BLaER1 treated with 17β-estradiol and CSF1 and Interleukin-3, amounts not matched to agents 10 nM and 100 nM (cell line): Measurements from ENCODE around the gene TUFT1.

Source experiments
- H3K27ac ChIP-seq, 11 experiments: shearing (Covaris generic); formaldehyde crosslinking; 2 replicates each; pipeline ENCODE4 v1.8.1; 2022
- H3K27me3 ChIP-seq, 11 experiments: shearing (Covaris generic); formaldehyde crosslinking; 2 replicates each; pipeline ENCODE4 v1.8.1; 2022
- H3K36me3 ChIP-seq, 11 experiments: shearing (Covaris generic); formaldehyde crosslinking; 2 replicates each; pipeline ENCODE4 v1.8.1; 2022
- H3K4me1 ChIP-seq, 10 experiments: shearing (Covaris generic); formaldehyde crosslinking; 2 replicates each; pipeline ENCODE4 v1.8.1; 2022
- H3K4me2 ChIP-seq, 11 experiments: shearing (Covaris generic); formaldehyde crosslinking; 2 replicates each; pipeline ENCODE4 v1.8.1; 2022
- H3K4me3 ChIP-seq, 10 experiments: shearing (Covaris generic); formaldehyde crosslinking; 2 replicates each; pipeline ENCODE4 v1.8.1; 2022
- H3K9ac ChIP-seq, 11 experiments: shearing (Covaris generic); formaldehyde crosslinking; 2 replicates each; pipeline ENCODE4 v1.8.1; 2022
- H3K9me3 ChIP-seq, 11 experiments: shearing (Covaris generic); formaldehyde crosslinking; replicated peaks in 1 of 11; 2 replicates each; pipeline ENCODE4 v1.8.1; 2022
- H4K20me1 ChIP-seq, 11 experiments: shearing (Covaris generic); formaldehyde crosslinking; 2 replicates each; pipeline ENCODE4 v1.8.1; 2022
- Cebpa-rat ChIP-seq, 11 experiments: shearing (Covaris generic); IDR thresholded peaks; 2 replicates each; pipeline ENCODE4 v1.8.1; 2022

Gene TUFT1

GRCh38 chr1:151578941-151579340, 38.8 kb downstream of the TUFT1 start:
- Histone ChIP-seq H3K4me2 (no peak overlapping the region), H3K27me3 (no peaks in the 10 kb centered on the region), H3K9me3 (no peaks in the 10 kb centered on the region), H4K20me1 (no peaks in the 10 kb centered on the region), H3K4me1 (peaks cover 0 to 17% (median 7%) of the 10 kb centered on the region in 10 experiments; a peak in 9 of 20 replicates), H3K9ac (no peak overlapping the region), H3K36me3 (no peaks in the 10 kb centered on the region; a peak in 1 of 22 replicates), H3K4me3 (no peak overlapping the region), H3K27ac (no peak overlapping the region)
- TF ChIP-seq Cebpa-rat (IDR thresholded peaks at IDR 0.05): no peak

DNA sequence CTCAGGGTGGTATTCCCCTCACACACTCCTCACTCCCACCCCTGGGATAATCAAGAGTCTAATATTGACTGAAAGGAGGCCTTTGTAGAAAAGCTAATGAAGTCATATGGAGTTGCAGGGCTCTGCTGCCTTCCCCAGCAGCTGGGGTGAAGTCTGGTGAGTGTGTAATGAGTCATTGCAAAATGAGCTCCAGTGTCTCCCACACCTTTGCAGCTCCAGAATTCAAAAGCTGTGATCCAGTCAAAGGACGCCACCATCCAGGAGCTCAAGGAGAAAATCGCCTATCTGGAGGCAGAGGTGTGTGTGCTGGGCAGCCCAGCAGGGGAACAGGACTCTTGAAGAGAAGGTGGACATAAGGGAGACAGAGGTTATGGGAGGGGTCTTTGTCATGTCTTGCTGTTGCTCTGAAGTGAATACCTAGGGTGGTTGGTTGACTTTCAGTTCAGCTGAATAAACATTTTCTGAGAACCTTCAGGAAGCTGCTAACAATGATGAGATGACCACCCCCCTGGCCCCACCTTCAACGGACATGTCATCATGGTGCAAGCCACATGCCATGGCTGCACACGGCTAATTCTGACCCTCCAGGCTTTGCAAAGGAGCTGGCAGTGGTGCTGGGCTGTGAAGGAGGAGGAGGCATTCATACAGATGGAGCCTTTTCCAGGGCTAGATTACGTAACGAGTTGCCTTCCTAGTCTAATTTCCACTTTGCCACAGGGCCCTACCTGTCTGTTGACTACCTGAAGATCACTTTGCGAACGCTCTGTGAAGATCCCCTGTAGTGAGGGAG, 39.5 kb downstream of the TUFT1 start:
- H3K4me2 ChIP-seq: no peak overlapping the region
- H3K27ac ChIP-seq: no peak overlapping the region
- no peaks in the 10 kb centered on the region; a peak in 1 of 22 replicates for H3K36me3 ChIP-seq
- H3K9ac ChIP-seq: no peak overlapping the region
- no peaks in the 10 kb centered on the region for H3K9me3 ChIP-seq
- no peaks in the 10 kb centered on the region for H3K27me3 ChIP-seq
- H3K4me1 ChIP-seq: peaks cover 0 to 19% (median 6%) of the 10 kb centered on the region in 10 experiments; a peak in 9 of 20 replicates
- TF ChIP-seq Cebpa-rat (IDR thresholded peaks at IDR 0.05): no peak
- no peaks in the 10 kb centered on the region for H4K20me1 ChIP-seq
- H3K4me3 ChIP-seq: no peak overlapping the region

GRCh38 chr1:151581451-151581850, 41.3 kb downstream of the TUFT1 start:
- Histone ChIP-seq H3K36me3 (no peaks in the 10 kb centered on the region), H3K4me3 (no peak overlapping the region), H3K27ac (no peak overlapping the region), H3K4me2 (no peak overlapping the region), H3K27me3 (no peaks in the 10 kb centered on the region), H3K9me3 (no peaks in the 10 kb centered on the region), H3K9ac (no peak overlapping the region), H3K4me1 (peaks cover 0 to 26% (median 9%) of the 10 kb centered on the region in 10 experiments; a peak in 13 of 20 replicates), H4K20me1 (no peaks in the 10 kb centered on the region)
- no peak for TF ChIP-seq Cebpa-rat (IDR thresholded peaks at IDR 0.05)

DNA sequence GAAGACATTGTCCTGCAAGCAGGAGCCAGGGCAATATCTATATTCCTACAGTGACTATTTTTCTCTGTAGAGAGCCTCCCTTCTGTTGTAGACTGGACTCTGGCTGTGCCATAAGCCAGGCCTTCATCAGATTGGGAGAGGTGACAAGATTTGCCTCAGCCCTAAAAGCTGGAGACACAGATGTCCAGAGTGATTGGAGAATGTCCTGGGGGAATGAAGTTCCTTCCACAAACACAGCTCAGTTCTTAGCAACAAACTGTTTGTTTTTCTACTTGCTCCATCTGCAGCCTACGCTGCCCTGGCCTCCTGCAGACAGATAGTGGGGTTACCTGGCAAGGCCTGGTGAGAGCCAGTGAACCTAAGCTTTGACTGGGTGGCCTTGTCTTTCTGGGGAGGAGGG, 41.8 kb downstream of the TUFT1 start:
- no peak for TF ChIP-seq Cebpa-rat (IDR thresholded peaks at IDR 0.05)

GRCh38 chr1:151583796-151584195, 43.7 kb downstream of the TUFT1 start:
- no peaks in the 10 kb centered on the region for H3K36me3 ChIP-seq
- TF ChIP-seq Cebpa-rat (IDR thresholded peaks at IDR 0.05): no peak
- H3K27ac ChIP-seq: no peak overlapping the region; a peak in 1 of 22 replicates
- no peak overlapping the region for H3K9ac ChIP-seq
- H4K20me1 ChIP-seq: no peaks in the 10 kb centered on the region
- H3K4me1 ChIP-seq: peaks cover 0 to 26% (median 9%) of the 10 kb centered on the region in 10 experiments; a peak in 13 of 20 replicates
- H3K27me3 ChIP-seq: no peaks in the 10 kb centered on the region
- H3K4me3 ChIP-seq: no peak overlapping the region
- H3K4me2 ChIP-seq: peak overlapping the region in 1 of 11 experiments; percentile 1; a peak in 1 of 22 replicates
- no peaks in the 10 kb centered on the region for H3K9me3 ChIP-seq

More for the DNA sequence above, 41.8 kb downstream of the TUFT1 start:
- H3K36me3 ChIP-seq: no peaks in the 10 kb centered on the region
- no peaks in the 10 kb centered on the region for H4K20me1 ChIP-seq
- no peaks in the 10 kb centered on the region for H3K9me3 ChIP-seq
- no peaks in the 10 kb centered on the region for H3K27me3 ChIP-seq
- no peak overlapping the region for H3K27ac ChIP-seq
- no peak overlapping the region for H3K4me3 ChIP-seq
- no peak overlapping the region for H3K9ac ChIP-seq
- H3K4me2 ChIP-seq: no peak overlapping the region
- H3K4me1 ChIP-seq: peaks cover 0 to 26% (median 9%) of the 10 kb centered on the region in 10 experiments; a peak in 13 of 20 replicates

DNA sequence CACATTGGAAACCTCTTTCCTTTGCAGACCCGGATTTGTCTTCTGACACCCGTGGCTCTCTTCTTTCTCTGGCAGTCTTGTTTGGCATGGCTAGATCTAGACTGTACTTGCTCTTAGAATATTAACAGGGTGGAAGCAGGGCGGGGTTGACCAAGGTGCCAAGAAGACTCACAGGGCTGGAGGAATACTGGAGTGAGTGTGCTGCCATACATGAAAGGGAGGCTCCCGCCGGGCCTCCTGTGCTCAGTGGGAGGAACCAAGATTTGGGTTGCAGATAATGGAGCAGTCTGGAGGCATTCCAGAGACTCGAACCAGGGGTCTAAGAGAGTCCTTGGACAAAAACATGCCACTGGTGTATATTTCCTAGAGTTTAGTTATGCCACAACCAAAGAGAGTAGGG, 44.2 kb downstream of the TUFT1 start:
- H4K20me1 ChIP-seq: no peaks in the 10 kb centered on the region
- peak overlapping the region in 1 of 11 experiments; percentile 1; a peak in 1 of 22 replicates for H3K4me2 ChIP-seq

DNA sequence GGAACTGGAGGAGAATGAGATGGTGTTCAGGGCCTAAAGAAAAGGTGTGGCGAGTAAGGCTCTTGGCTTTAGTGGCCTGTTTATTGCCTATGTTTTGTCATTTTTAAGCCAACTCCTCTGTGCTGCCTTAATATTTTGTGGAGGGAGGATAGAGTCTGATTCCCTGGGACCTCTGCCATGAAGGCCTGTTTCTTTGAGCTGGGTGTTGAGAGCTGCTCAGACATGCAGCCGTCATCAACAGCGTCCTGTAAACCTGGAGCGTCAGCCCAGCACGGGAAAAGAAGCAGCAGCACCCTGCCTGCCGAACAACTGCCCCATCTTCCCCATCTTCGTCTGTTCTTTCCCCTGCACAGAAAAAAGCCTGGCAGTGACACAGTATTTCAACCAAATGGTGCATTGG, 44.7 kb downstream of the TUFT1 start:
- H3K4me3 ChIP-seq: no peak overlapping the region
- H3K27ac ChIP-seq: no peak overlapping the region; a peak in 1 of 22 replicates
- no peak overlapping the region for H3K9ac ChIP-seq
- no peaks in the 10 kb centered on the region for H4K20me1 ChIP-seq
- peaks cover 0 to 26% (median 9%) of the 10 kb centered on the region in 10 experiments; a peak in 13 of 20 replicates for H3K4me1 ChIP-seq
- no peaks in the 10 kb centered on the region for H3K9me3 ChIP-seq
- TF ChIP-seq Cebpa-rat (IDR thresholded peaks at IDR 0.05): no peak
- no peaks in the 10 kb centered on the region for H3K36me3 ChIP-seq
- H3K27me3 ChIP-seq: no peaks in the 10 kb centered on the region
- no peak overlapping the region for H3K4me2 ChIP-seq

More for the DNA sequence above, 44.2 kb downstream of the TUFT1 start:
- no peak for TF ChIP-seq Cebpa-rat (IDR thresholded peaks at IDR 0.05)
- Histone ChIP-seq H3K4me1 (peaks cover 0 to 26% (median 9%) of the 10 kb centered on the region in 10 experiments; a peak in 13 of 20 replicates), H3K27ac (no peak overlapping the region; a peak in 1 of 22 replicates), H3K9ac (no peak overlapping the region), H3K27me3 (no peaks in the 10 kb centered on the region), H3K9me3 (no peaks in the 10 kb centered on the region), H3K36me3 (no peaks in the 10 kb centered on the region), H3K4me3 (no peak overlapping the region)

- H3K4me3 ChIP-seq: no peak overlapping the region
- no peaks in the 10 kb centered on the region for H4K20me1 ChIP-seq
- no peaks in the 10 kb centered on the region for H3K27me3 ChIP-seq
- H3K9me3 ChIP-seq: peaks cover 0 to 4% (median under 1%) of the 10 kb centered on the region in 11 experiments; a peak in 9 of 22 replicates
- no peaks in the 10 kb centered on the region for H3K36me3 ChIP-seq
- no peak for TF ChIP-seq Cebpa-rat (IDR thresholded peaks at IDR 0.05)
- no peak overlapping the region for H3K27ac ChIP-seq
- H3K9ac ChIP-seq: no peak overlapping the region
- peak overlapping the region in 9 of 11 experiments; percentile 8 to 46 (median 19); a peak in 13 of 22 replicates for H3K4me2 ChIP-seq
- H3K4me1 ChIP-seq: peaks cover 0 to 26% (median 9%) of the 10 kb centered on the region in 10 experiments; a peak in 13 of 20 replicates
Observed at GRCh38 chr1:151585622-151586021, 45.5 kb downstream of the TUFT1 start.

DNA sequence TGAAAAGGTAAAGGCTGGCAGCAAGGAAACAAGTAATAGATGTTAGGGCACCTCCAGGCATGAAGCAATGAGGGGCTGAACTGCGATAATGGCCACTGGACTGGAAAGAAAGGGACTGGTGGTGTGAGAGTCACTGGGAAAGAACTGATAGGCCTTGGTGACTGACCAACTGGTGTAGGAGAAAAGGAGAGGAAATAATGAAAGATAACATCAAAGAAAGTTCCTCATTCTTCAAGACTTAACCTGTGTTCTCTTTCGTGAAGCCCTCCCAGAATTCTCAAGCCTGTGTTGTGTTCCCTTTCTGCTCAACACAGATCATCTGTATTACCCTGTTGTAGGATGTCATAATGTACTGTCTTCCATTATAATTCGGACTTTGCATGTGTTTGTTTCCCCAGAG, 50.9 kb downstream of the TUFT1 start:
- peaks cover 13 to 24% (median 19%) of the 10 kb centered on the region in 10 experiments for H3K4me1 ChIP-seq
- H4K20me1 ChIP-seq: no peaks in the 10 kb centered on the region
- no peak overlapping the region for H3K9ac ChIP-seq
- H3K27ac ChIP-seq: no peak overlapping the region
- H3K9me3 ChIP-seq: peaks cover 6 to 15% (median 9%) of the 10 kb centered on the region in 11 experiments; a peak in 17 of 22 replicates
- H3K36me3 ChIP-seq: no peaks in the 10 kb centered on the region
- no peak overlapping the region for H3K4me2 ChIP-seq
- no peak for TF ChIP-seq Cebpa-rat (IDR thresholded peaks at IDR 0.05)
- no peak overlapping the region for H3K4me3 ChIP-seq
- no peaks in the 10 kb centered on the region for H3K27me3 ChIP-seq
